NB4 (cell line): Measurements from ENCODE around the gene FSD1L.

Experiments
- POLR2A ChIP-seq: IDR thresholded peaks from 2 replicates; pipeline ENCODE4 v1.6.1; 2011; ENCODE audit warnings: mild to moderate bottlenecking; ENCODE audit not compliant: insufficient read length; ENCODE audit errors: extremely low read depth
- TF ChIP-seq, protein P1 (sequence below): IDR thresholded peaks from one replicate; pipeline ENCODE4 v1.5.1; 2012; ENCODE audit warnings: low read depth, low read length
- TF ChIP-seq, protein P2 (sequence below): IDR thresholded peaks from 2 replicates; pipeline ENCODE4 v1.6.1; 2011; ENCODE audit warnings: low read depth, low read length

DNA sequence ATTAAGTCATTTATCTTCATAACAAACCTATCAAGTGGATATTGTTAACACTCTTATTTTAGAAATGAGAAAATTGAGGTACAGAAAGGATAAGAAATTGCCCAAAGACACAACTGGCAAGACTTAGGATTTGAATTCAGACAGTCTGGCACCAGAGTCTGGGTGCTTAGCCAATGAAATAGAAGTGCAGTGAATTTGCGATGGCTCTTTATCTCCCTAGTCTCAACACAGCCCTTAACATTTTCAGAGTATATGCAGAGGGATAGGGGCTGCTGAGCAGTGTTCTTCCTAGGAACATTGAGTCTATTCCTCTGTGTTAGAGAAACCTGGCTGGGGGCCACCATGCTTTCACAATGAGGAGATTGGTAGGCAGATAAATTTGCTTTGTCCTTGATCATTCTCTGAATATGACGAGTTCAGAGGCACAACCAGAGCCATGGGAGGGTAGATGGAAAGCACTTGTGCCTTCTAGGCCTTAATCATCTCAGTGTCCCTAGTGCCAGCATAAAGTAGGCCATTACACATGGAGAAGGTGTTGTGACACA, 6.1 kb upstream of the FSD1L start:
- TF ChIP-seq POLR2A, result no peak
- TF ChIP-seq, protein P1, sequence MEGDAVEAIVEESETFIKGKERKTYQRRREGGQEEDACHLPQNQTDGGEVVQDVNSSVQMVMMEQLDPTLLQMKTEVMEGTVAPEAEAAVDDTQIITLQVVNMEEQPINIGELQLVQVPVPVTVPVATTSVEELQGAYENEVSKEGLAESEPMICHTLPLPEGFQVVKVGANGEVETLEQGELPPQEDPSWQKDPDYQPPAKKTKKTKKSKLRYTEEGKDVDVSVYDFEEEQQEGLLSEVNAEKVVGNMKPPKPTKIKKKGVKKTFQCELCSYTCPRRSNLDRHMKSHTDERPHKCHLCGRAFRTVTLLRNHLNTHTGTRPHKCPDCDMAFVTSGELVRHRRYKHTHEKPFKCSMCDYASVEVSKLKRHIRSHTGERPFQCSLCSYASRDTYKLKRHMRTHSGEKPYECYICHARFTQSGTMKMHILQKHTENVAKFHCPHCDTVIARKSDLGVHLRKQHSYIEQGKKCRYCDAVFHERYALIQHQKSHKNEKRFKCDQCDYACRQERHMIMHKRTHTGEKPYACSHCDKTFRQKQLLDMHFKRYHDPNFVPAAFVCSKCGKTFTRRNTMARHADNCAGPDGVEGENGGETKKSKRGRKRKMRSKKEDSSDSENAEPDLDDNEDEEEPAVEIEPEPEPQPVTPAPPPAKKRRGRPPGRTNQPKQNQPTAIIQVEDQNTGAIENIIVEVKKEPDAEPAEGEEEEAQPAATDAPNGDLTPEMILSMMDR, result no peak
- TF ChIP-seq, protein P2, sequence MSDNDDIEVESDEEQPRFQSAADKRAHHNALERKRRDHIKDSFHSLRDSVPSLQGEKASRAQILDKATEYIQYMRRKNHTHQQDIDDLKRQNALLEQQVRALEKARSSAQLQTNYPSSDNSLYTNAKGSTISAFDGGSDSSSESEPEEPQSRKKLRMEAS, result no peak
